HL-60 (cell line): ENCODE data around the gene DLG5.

Source experiments
- DNase-seq, 2 experiments: peaks; one replicate each; pipeline ENCODE4 v3.0.0-alpha.2; 2010 to 2020; ENCODE audit warnings: low read depth in 1 of 2, low spot score in 1 of 2
- H3K27ac ChIP-seq: fragments of 250-450 bp; sonication (Bioruptor Pico); replicated peaks from 2 replicates; pipeline ENCODE4 v1.5.1; 2020; ENCODE audit warnings: mild to moderate bottlenecking, moderate library complexity
- H3K27me3 ChIP-seq: fragments of 250-450 bp; sonication (Bioruptor Pico); 2 replicates; pipeline ENCODE4 v1.5.1; 2021; ENCODE audit warnings: mild to moderate bottlenecking, moderate library complexity; ENCODE audit not compliant: insufficient read depth, poor library complexity, severe bottlenecking
- H3K4me3 ChIP-seq: replicated peaks from 2 replicates; pipeline ENCODE4 v1.5.1; 2011; ENCODE audit warnings: mild to moderate bottlenecking, control low read depth, low read length; ENCODE audit not compliant: insufficient read depth
- CTCF ChIP-seq: IDR thresholded peaks from one replicate; pipeline ENCODE4 v1.5.1; 2011; ENCODE audit warnings: low read length, control low read depth, inconsistent platforms; ENCODE audit not compliant: insufficient read depth
- GABPA ChIP-seq: IDR thresholded peaks from 2 replicates; pipeline ENCODE4 v1.6.1; 2012; ENCODE audit warnings: low read depth
- POLR2AphosphoS5 ChIP-seq: IDR thresholded peaks from 2 replicates; pipeline ENCODE4 v1.6.1; 2012; ENCODE audit warnings: low read depth
- SPI1 ChIP-seq: IDR thresholded peaks from 2 replicates; pipeline ENCODE4 v1.6.1; 2012; ENCODE audit warnings: low read depth, mild to moderate bottlenecking, borderline replicate concordance
- TF ChIP-seq, protein P1 (sequence below): IDR thresholded peaks from 2 replicates; pipeline ENCODE4 v1.6.1; 2012; ENCODE audit warnings: low read depth; ENCODE audit not compliant: insufficient replicate concordance

The DLG5 gene

DNA sequence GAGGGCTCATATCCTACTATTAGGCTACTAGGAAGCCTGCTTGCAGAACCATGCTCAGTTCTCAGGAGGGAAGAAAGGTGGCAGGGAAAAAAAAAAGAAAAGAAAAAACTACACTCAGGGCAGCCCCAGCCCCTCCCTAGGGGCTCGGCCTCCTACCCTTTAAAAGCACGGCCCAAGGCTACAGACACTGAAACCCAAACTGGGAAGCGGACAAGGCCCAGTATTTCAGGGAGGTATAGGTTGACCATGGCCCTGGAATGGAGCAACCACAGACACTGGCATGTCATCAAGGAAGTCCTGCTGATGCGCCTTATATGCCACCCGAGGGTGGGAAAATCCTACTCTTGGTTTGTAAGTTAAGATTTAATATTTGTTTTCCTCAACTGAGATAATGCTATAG, 50.8 kb downstream of the DLG5 start:
- H3K27ac ChIP-seq, result no peak overlapping the region
- no peak for DNase-seq
- no peaks in the 10 kb centered on the region for H3K27me3 ChIP-seq
- TF ChIP-seq GABPA (no peak), SPI1 (no peak), CTCF (no peak), POLR2AphosphoS5 (no peak)
- TF ChIP-seq, protein P1, sequence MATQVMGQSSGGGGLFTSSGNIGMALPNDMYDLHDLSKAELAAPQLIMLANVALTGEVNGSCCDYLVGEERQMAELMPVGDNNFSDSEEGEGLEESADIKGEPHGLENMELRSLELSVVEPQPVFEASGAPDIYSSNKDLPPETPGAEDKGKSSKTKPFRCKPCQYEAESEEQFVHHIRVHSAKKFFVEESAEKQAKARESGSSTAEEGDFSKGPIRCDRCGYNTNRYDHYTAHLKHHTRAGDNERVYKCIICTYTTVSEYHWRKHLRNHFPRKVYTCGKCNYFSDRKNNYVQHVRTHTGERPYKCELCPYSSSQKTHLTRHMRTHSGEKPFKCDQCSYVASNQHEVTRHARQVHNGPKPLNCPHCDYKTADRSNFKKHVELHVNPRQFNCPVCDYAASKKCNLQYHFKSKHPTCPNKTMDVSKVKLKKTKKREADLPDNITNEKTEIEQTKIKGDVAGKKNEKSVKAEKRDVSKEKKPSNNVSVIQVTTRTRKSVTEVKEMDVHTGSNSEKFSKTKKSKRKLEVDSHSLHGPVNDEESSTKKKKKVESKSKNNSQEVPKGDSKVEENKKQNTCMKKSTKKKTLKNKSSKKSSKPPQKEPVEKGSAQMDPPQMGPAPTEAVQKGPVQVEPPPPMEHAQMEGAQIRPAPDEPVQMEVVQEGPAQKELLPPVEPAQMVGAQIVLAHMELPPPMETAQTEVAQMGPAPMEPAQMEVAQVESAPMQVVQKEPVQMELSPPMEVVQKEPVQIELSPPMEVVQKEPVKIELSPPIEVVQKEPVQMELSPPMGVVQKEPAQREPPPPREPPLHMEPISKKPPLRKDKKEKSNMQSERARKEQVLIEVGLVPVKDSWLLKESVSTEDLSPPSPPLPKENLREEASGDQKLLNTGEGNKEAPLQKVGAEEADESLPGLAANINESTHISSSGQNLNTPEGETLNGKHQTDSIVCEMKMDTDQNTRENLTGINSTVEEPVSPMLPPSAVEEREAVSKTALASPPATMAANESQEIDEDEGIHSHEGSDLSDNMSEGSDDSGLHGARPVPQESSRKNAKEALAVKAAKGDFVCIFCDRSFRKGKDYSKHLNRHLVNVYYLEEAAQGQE, result no peak
- no peak overlapping the region for H3K4me3 ChIP-seq

- Histone ChIP-seq H3K27ac (no peak overlapping the region), H3K27me3 (no peaks in the 10 kb centered on the region), H3K4me3 (no peak overlapping the region)
- DNase-seq, result no peak
- TF ChIP-seq POLR2AphosphoS5, result no peak
- TF ChIP-seq GABPA, result no peak
- no peak for TF ChIP-seq SPI1
- no peak for TF ChIP-seq CTCF
- TF ChIP-seq, protein P1, result no peak
Measured at GRCh38 chr10:77874872-77875271, 51.7 kb downstream of the DLG5 start.

DNA sequence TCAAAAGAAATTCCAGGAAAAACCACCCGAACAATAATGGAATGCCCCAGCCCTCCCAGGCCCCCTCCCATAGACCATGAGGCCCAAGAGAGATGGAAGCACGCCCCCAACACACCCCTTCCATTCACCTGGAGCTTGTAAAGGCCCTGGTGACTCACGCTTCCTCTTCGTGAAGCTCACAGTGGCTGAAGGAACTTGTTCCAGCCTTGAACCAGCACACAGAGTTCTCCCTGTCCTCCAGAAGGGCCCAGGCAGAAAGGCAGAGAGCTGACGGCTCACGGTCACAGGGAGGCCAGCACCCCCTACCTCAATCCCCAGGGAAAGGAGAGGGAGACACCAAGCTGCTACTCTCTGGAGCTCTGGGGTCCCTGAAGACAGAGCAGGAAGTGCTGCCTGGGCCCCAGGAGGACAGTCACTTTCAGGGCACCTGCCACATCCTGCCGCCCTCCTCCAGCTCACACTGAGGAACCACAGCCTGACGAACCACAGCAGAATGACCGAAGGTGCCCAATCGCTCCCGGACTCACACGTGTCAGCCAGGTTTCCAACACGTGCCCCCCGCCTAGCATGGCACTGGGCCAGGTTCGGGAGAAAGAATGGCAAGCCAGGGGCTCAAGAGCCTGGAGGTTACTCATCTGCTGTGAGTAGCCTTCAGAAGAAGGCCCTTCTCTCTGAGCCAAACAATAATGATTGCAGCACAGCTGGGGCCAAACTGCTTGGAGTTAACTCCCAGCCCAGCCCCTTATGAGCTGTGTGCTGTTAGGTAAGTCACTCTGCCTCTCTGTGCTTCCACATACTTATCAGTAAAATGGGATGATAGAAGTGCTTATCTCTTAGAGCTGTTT, 52.8 kb downstream of the DLG5 start:
- no peak overlapping the region for H3K4me3 ChIP-seq
- peak; percentile 41 to 44 for DNase-seq
- H3K27ac ChIP-seq, result no peak overlapping the region
- TF ChIP-seq GABPA, result peak; percentile 79
- no peak for TF ChIP-seq POLR2AphosphoS5
- no peaks in the 10 kb centered on the region for H3K27me3 ChIP-seq

DNA sequence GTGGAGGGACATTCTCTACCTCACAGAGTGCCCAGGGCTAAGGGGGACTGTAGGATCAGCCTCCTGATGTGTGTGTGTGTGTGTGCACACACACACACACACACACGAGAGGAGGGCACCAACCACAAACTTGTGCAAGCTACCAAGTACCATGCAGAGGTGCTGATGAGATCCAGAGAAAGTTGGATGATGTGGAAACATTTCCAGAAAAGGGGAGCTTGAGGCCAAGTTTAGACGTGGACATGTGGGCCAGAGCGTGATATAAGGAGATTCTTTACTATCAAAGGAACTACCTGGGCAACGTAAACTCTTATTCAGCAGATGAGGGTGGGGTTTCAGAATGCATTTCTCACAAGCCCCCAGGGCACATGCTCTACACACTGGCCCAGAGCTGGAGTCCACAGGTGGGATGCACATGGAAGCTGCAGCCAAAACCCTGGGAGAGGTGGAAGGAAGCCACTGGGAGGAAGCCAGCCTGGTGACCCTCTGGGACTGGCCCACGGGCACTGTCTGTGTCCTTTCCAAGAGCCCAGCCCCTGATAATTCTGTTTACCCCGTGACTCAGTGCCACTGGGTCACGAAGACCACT, 53.5 kb downstream of the DLG5 start:
- TF ChIP-seq SPI1, result no peak
- no peak for TF ChIP-seq GABPA
- TF ChIP-seq, protein P1, result no peak
- no peak for TF ChIP-seq POLR2AphosphoS5
- no peak for TF ChIP-seq CTCF
- no peak for DNase-seq
- H3K27ac ChIP-seq, result no peak overlapping the region
- H3K27me3 ChIP-seq, result no peaks in the 10 kb centered on the region
- no peak overlapping the region for H3K4me3 ChIP-seq
